ENCODE measurements around the gene ARHGAP24.
"Not testable (repeated sequence)": the region's sequence is repeated elsewhere in the genome, so short reads cannot be mapped to it uniquely, and the experiment has no call there.

The ARHGAP24 gene

DNA sequence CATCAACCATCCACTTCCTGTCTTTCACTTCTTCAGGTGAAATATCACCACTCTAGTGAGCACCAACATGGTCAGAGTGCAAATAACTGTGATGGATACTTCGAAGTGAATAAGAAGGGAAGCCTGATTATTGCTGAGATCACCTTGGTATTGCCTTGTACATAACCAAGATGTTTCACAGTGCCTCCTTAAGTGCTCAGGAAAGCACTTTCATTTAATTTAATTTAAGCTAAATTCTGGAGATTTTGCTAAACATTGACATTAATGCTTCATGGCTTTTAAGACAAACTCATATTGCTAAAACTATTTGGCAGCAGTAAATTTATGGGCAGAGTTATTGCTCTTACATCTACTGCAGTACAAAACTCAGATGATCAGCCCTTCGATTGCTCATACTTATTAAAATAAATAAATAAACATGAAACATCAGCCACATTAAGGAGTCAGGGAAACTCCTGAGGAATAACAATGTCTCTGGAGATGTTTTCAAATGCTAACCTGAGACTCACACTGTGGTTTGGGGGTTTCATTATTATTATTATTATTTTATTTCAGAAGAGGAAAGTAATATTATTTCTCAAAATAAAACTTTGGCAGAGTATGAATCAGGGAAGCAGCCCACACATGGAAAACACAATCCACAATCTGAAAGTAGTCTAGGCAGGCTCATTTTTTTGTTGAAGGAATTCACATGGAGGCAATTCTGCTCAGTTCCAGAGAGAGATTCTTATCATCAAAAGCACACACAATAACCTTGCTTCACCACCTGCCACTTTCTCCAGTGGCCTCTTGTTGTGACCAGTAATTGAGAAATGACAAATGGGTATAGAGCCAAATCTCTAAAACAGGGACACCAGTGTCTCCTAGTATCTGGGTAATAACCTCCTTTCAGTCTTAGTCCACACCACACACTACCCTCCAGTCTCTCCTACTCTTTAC lies 540.7 kb downstream of the ARHGAP24 start:
- H3K4me3 ChIP-seq (replicated peaks; ENCODE audit: low read depth, low read length), result no peak overlapping the region
- TF ChIP-seq, protein P1, sequence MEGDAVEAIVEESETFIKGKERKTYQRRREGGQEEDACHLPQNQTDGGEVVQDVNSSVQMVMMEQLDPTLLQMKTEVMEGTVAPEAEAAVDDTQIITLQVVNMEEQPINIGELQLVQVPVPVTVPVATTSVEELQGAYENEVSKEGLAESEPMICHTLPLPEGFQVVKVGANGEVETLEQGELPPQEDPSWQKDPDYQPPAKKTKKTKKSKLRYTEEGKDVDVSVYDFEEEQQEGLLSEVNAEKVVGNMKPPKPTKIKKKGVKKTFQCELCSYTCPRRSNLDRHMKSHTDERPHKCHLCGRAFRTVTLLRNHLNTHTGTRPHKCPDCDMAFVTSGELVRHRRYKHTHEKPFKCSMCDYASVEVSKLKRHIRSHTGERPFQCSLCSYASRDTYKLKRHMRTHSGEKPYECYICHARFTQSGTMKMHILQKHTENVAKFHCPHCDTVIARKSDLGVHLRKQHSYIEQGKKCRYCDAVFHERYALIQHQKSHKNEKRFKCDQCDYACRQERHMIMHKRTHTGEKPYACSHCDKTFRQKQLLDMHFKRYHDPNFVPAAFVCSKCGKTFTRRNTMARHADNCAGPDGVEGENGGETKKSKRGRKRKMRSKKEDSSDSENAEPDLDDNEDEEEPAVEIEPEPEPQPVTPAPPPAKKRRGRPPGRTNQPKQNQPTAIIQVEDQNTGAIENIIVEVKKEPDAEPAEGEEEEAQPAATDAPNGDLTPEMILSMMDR (IDR thresholded peaks at IDR 0.05; ENCODE audit: low read depth, low read length, missing control alignments), result no peak
- DNase-seq (ENCODE audit: extremely low read depth, low read depth), result no peak

DNA sequence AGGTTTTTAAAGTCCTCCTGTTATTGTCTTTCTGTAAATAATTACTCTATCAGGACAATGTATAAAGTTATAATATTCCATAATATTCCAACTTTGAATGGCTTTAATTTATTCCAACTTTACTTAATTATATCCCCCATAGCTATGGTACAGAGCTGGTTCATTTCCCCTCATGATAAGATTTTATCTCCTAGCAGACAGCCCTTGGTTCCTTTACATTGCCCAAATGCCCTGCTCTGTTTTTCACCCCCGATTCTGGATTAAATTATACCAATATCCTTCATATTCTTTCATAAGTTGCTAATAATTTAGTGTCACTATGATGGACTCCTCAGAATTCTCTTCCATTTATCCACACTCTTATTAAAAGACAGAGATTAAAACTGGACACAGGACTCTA lies 544.4 kb downstream of the ARHGAP24 start:
- H3K4me3 ChIP-seq (replicated peaks; ENCODE audit: low read depth, low read length), result no peak overlapping the region
- DNase-seq (ENCODE audit: extremely low read depth, low read depth), result no peak
- TF ChIP-seq, protein P1 (IDR thresholded peaks at IDR 0.05; ENCODE audit: low read depth, low read length, missing control alignments), result no peak

DNA sequence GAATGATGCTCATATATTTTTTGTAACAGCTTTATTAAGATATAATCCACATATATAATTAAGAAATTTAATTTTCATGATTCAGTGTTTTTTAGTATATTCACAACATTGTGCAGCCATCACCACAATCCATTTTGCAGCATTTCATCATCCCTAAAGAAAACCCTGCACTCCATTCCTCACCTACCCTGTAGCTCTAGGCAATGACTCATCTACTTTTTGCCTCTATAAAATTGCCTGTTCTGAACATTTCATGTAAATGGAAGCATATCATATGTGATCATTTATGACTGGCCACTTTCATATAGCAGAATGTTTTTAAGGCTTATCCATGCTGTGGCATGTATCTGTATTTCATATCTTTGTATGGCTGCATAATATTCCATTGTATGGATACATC lies 545.0 kb downstream of the ARHGAP24 start:
- DNase-seq (ENCODE audit: extremely low read depth, low read depth), result no peak
- TF ChIP-seq, protein P1 (IDR thresholded peaks at IDR 0.05; ENCODE audit: low read depth, low read length, missing control alignments), result no peak
- no peak overlapping the region for H3K4me3 ChIP-seq (replicated peaks; ENCODE audit: low read depth, low read length)

DNA sequence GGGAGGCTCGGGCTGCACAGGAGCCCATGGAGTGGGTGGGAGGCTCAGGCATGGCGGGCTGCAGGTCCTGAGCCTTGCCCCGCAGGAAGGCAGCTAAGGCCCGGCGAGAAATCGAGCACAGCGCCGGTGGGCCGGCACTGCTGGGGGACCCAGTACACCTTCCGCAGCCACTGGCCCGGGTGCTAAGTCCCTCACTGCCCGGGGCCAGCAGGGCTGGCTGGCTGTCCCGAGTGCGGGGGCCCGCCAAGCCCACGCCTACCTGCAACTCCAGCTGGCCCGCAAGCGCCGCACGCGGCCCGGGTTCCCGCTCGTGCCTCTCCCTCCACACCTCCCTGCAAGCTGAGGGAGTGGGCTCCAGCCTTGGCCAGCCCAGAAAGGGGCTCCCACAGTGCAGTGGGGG lies 546.7 kb downstream of the ARHGAP24 start:
- DNase-seq (ENCODE audit: extremely low read depth, low read depth), result not testable (repeated sequence)

DNA sequence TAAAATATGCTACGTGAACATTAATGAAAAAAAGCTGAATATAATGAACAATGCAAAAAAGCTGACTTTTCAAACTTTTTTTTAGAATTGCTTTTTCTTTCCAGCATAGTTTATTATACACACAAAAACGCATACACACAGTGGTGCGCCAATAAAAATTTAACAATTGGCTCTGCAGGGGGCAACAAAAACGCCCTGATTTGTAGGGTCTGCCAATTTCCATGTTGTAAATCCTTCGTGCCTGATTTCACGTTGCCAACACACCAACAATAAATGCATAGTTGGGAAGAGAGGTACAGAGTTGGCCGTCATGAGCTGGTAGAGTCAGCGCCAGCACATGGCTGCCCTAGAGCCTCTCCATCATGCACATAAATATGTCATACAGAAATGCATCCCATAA lies 551.8 kb downstream of the ARHGAP24 start:
- no peak for DNase-seq (ENCODE audit: extremely low read depth, low read depth)
- TF ChIP-seq, protein P1 (IDR thresholded peaks at IDR 0.05; ENCODE audit: low read depth, low read length, missing control alignments), result no peak

More for the DNA sequence above, 546.7 kb downstream of the ARHGAP24 start:
- H3K4me3 ChIP-seq (replicated peaks; ENCODE audit: low read depth, low read length), result not testable (repeated sequence)

DNA sequence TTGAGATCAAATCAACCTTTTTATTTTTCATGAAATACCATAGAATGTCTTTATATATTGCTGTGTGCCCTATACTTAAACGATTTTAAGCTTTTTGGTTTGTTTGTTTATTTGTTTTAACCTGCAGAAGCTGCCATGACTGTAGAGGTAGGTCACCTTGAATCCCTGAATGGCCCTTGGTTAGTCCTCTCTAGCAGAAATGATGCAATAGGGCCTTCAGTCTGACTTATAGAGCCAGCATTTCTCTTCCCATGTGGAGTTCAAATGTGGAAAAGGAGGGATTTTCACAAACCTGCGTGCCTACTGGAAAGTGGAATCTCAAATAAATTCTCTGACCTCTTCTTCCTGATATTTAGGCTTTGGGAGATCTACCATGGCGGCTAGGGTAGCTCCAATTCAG lies 557.0 kb downstream of the ARHGAP24 start:
- no peak overlapping the region for H3K4me3 ChIP-seq (replicated peaks; ENCODE audit: low read depth, low read length)
- DNase-seq (ENCODE audit: extremely low read depth, low read depth), result no peak
- TF ChIP-seq, protein P1 (IDR thresholded peaks at IDR 0.05; ENCODE audit: low read depth, low read length, missing control alignments), result no peak

More for the DNA sequence above, 551.8 kb downstream of the ARHGAP24 start:
- no peak overlapping the region for H3K4me3 ChIP-seq (replicated peaks; ENCODE audit: low read depth, low read length)

DNA sequence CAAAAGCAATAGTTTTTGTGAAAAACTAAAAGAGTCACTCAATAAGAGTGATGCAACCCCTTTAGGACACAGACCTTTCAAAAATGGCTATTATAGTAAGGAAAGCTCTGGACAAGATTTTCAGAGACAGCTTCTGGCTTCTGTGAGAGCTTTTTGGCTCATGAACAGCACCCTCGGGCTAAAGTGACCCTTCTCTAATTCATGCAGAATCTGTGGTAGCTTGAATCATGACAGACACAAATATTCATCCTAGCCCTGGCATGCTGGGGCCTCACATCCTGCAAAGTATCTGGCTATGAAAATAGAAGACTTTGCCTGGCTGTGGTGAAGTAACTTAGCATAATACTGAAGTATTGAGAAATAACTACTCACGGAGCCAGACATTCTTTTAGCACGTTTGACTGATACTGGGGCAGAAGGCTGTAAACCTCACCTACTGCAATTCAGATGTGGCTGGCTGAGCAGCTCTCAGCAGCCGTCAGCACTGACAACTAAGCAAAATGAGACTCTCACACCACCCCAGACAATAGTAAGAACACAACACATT lies 557.6 kb downstream of the ARHGAP24 start:
- TF ChIP-seq, protein P1 (IDR thresholded peaks at IDR 0.05; ENCODE audit: low read depth, low read length, missing control alignments), result no peak
- no peak for DNase-seq (ENCODE audit: extremely low read depth, low read depth)
- no peak overlapping the region for H3K4me3 ChIP-seq (replicated peaks; ENCODE audit: low read depth, low read length)

Measured in HFF-Myc (cell line).